ENCODE data around the gene CST7.

The CST7 gene

GRCh38 chr20:24972341-24972740 lies 23.3 kb downstream of the CST7 start:
- Histone ChIP-seq H3K27ac (ENCODE audit: low read length) (no peak overlapping the region), H3K79me2 (ENCODE audit: insufficient read depth, low read length) (peaks cover 9% of the 10 kb centered on the region; the same call in 1 of the 2 replicates), H3K9me3 (ENCODE audit: insufficient read depth, low read length, severe bottlenecking) (no peaks in the 10 kb centered on the region), H2AFZ (ENCODE audit: low read depth, low read length) (no peak overlapping the region), H3K36me3 (ENCODE audit: insufficient read depth, low read length) (peaks cover 86% of the 10 kb centered on the region), H3K4me1 (ENCODE audit: insufficient read depth, low read length) (no peaks in the 10 kb centered on the region), H3K4me2 (ENCODE audit: insufficient read depth, low read length) (no peak overlapping the region), H3K9ac (ENCODE audit: low read depth, low read length) (no peak overlapping the region), H3K27me3 (ENCODE audit: insufficient read depth, low read length, poor library complexity) (no peaks in the 10 kb centered on the region), H3K4me3 (ENCODE audit: low read depth in 1 of 2, low read length in 2 of 2) (no peak overlapping the region), H4K20me1 (ENCODE audit: insufficient read depth, low read length) (peaks cover 3% of the 10 kb centered on the region; the same call in 1 of the 2 replicates)
- TF ChIP-seq CTCF (IDR thresholded peaks at IDR 0.05; ENCODE audit: borderline replicate concordance, extremely low read depth, low read length, poor library complexity, severe bottlenecking), result no peak
- no peak for TF ChIP-seq EZH2 (IDR thresholded peaks at IDR 0.05; ENCODE audit: borderline replicate concordance, low read depth, low read length, severe bottlenecking)
- DNase-seq (no peak), ATAC-seq (ENCODE audit: insufficient read depth, low read depth) (no peak)

GRCh38 chr20:24977336-24977735 lies 28.3 kb downstream of the CST7 start:
- Histone ChIP-seq H3K79me2 (ENCODE audit: insufficient read depth, low read length) (peaks cover 46% of the 10 kb centered on the region), H3K27me3 (ENCODE audit: insufficient read depth, low read length, poor library complexity) (no peaks in the 10 kb centered on the region), H4K20me1 (ENCODE audit: insufficient read depth, low read length) (peaks cover 10% of the 10 kb centered on the region; the same call in 1 of the 2 replicates), H3K36me3 (ENCODE audit: insufficient read depth, low read length) (peaks cover 86% of the 10 kb centered on the region), H2AFZ (ENCODE audit: low read depth, low read length) (no peak overlapping the region), H3K27ac (ENCODE audit: low read length) (no peak overlapping the region), H3K9me3 (ENCODE audit: insufficient read depth, low read length, severe bottlenecking) (peaks cover 7% of the 10 kb centered on the region), H3K9ac (ENCODE audit: low read depth, low read length) (no peak overlapping the region), H3K4me1 (ENCODE audit: insufficient read depth, low read length) (no peaks in the 10 kb centered on the region), H3K4me3 (ENCODE audit: low read depth in 1 of 2, low read length in 2 of 2) (no peak overlapping the region), H3K4me2 (ENCODE audit: insufficient read depth, low read length) (no peak overlapping the region)
- TF ChIP-seq CTCF (IDR thresholded peaks at IDR 0.05; ENCODE audit: borderline replicate concordance, extremely low read depth, low read length, poor library complexity, severe bottlenecking) (no peak), EZH2 (IDR thresholded peaks at IDR 0.05; ENCODE audit: borderline replicate concordance, low read depth, low read length, severe bottlenecking) (no peak)
- DNase-seq (peak; percentile 2), ATAC-seq (ENCODE audit: insufficient read depth, low read depth) (no peak)

- Histone ChIP-seq H2AFZ (ENCODE audit: low read depth, low read length) (no peak overlapping the region), H3K4me1 (ENCODE audit: insufficient read depth, low read length) (no peaks in the 10 kb centered on the region), H3K36me3 (ENCODE audit: insufficient read depth, low read length) (peaks cover 85% of the 10 kb centered on the region), H3K4me2 (ENCODE audit: insufficient read depth, low read length) (no peak overlapping the region), H3K9ac (ENCODE audit: low read depth, low read length) (no peak overlapping the region), H3K79me2 (ENCODE audit: insufficient read depth, low read length) (peaks cover 50% of the 10 kb centered on the region), H3K9me3 (ENCODE audit: insufficient read depth, low read length, severe bottlenecking) (peaks cover 7% of the 10 kb centered on the region), H3K27ac (ENCODE audit: low read length) (no peak overlapping the region), H4K20me1 (ENCODE audit: insufficient read depth, low read length) (peaks cover 10% of the 10 kb centered on the region; the same call in 1 of the 2 replicates), H3K27me3 (ENCODE audit: insufficient read depth, low read length, poor library complexity) (no peaks in the 10 kb centered on the region), H3K4me3 (ENCODE audit: low read depth in 1 of 2, low read length in 2 of 2) (no peak overlapping the region)
- ATAC-seq (ENCODE audit: insufficient read depth, low read depth), result no peak
- peak; percentile 1 for DNase-seq
- no peak for TF ChIP-seq CTCF (IDR thresholded peaks at IDR 0.05; ENCODE audit: borderline replicate concordance, extremely low read depth, low read length, poor library complexity, severe bottlenecking)
- TF ChIP-seq EZH2 (IDR thresholded peaks at IDR 0.05; ENCODE audit: borderline replicate concordance, low read depth, low read length, severe bottlenecking), result no peak
Measured at GRCh38 chr20:24977797-24978196, 28.7 kb downstream of the CST7 start.

- Histone ChIP-seq H3K36me3 (ENCODE audit: insufficient read depth, low read length) (peaks cover 85% of the 10 kb centered on the region), H3K9ac (ENCODE audit: low read depth, low read length) (no peak overlapping the region), H3K27ac (ENCODE audit: low read length) (no peak overlapping the region), H3K4me2 (ENCODE audit: insufficient read depth, low read length) (no peak overlapping the region), H3K4me3 (ENCODE audit: low read depth in 1 of 2, low read length in 2 of 2) (no peak overlapping the region), H2AFZ (ENCODE audit: low read depth, low read length) (no peak overlapping the region), H3K27me3 (ENCODE audit: insufficient read depth, low read length, poor library complexity) (no peaks in the 10 kb centered on the region), H3K9me3 (ENCODE audit: insufficient read depth, low read length, severe bottlenecking) (peaks cover 7% of the 10 kb centered on the region), H3K4me1 (ENCODE audit: insufficient read depth, low read length) (no peaks in the 10 kb centered on the region), H3K79me2 (ENCODE audit: insufficient read depth, low read length) (peaks cover 57% of the 10 kb centered on the region), H4K20me1 (ENCODE audit: insufficient read depth, low read length) (peaks cover 7% of the 10 kb centered on the region; the same call in 1 of the 2 replicates)
- DNase-seq (peak; percentile 2), ATAC-seq (ENCODE audit: insufficient read depth, low read depth) (no peak)
- no peak for TF ChIP-seq CTCF (IDR thresholded peaks at IDR 0.05; ENCODE audit: borderline replicate concordance, extremely low read depth, low read length, poor library complexity, severe bottlenecking)
Measured at GRCh38 chr20:24978513-24978912, 29.4 kb downstream of the CST7 start.

Data from DND-41 (cell line).